Esophagus (tissue), 2 donors: Measurements from ENCODE around the gene KLF16. TPM values are rescaled to one million over a fixed set of nuclear protein-coding genes. Genes with fewer than 3 reads are reported as not detected.

Experiments
- H3K27ac ChIP-seq, 2 donors: one replicate each; pipeline ENCODE4 v1.5.1; 2013; ENCODE audit warnings: low read depth in 2 of 2, mild to moderate bottlenecking in 2 of 2, inconsistent platforms in 1 of 2, low read length in 1 of 2, moderate library complexity in 1 of 2
- H3K27me3 ChIP-seq, 2 donors: one replicate each; pipeline ENCODE4 v1.6.1; 2013; ENCODE audit warnings: low read length in 2 of 2, control low read depth in 1 of 2, mild to moderate bottlenecking in 1 of 2; ENCODE audit not compliant: insufficient read depth in 2 of 2, control insufficient read depth in 1 of 2
- H3K36me3 ChIP-seq, 2 donors: one replicate each; pipeline ENCODE4 v1.6.1; 2013; ENCODE audit warnings: low read length in 1 of 2; ENCODE audit not compliant: control insufficient read depth in 2 of 2, insufficient read depth in 2 of 2
- H3K4me1 ChIP-seq, 2 donors: one replicate each; pipeline ENCODE4 v1.6.1; 2013; ENCODE audit warnings: low read length in 1 of 2; ENCODE audit not compliant: control insufficient read depth in 2 of 2, insufficient read depth in 2 of 2
- H3K4me3 ChIP-seq, 2 donors: one replicate each; pipeline ENCODE4 v1.5.1; 2013; ENCODE audit warnings: low read length in 2 of 2, mild to moderate bottlenecking in 2 of 2, low read depth in 1 of 2, moderate library complexity in 1 of 2
- H3K9me3 ChIP-seq, 2 donors: one replicate each; pipeline ENCODE4 v1.6.1; 2013; ENCODE audit warnings: mild to moderate bottlenecking in 2 of 2, low read depth in 1 of 2, low read length in 1 of 2, moderate library complexity in 1 of 2; ENCODE audit not compliant: control insufficient read depth in 2 of 2, insufficient read depth in 1 of 2
- WGBS, 2 donors: extraction: QIAGEN DNeasy Blood & Tissue Kit; methylation state at CpG; one replicate each; pipeline ENCODE4 v1.1.7; 2013; 5-methylcytosine and 5-hydroxymethylcytosine counted together
- polyA plus RNA-seq, 2 donors: library from polyadenylated mRNA; stranded (reverse); fragments of 200-250 nt; gene quantifications; one replicate each; pipeline ENCODE4 v1.2.3, GENCODE V29; 2013
- donor health status: healthy with polysubstance abuse.
- donor health status: Bipolar disorder and iron deficiency.

KLF16 gene
- polyA plus RNA-seq, 2 donors, result 9.3 to 13.5 TPM

GRCh38 chr19:1872807-1873523 lies 9.6 kb upstream of the KLF16 start:
- Histone ChIP-seq H3K27me3 (no peaks in the 10 kb centered on the region), H3K27ac (peak overlapping the region; percentile 77 to 81), H3K4me1 (peaks cover 16 to 24% of the 10 kb centered on the region in 2 donors), H3K4me3 (peak overlapping the region in 1 of 2 donors; percentile 6), H3K36me3 (peaks cover 0 to 3% of the 10 kb centered on the region in 2 donors), H3K9me3 (no peaks in the 10 kb centered on the region)
- WGBS, 2 donors, result 73 to 76% methylated on average over 25 of the region's 25 CpGs

GRCh38 chr19:1871630-1872029 lies 8.3 kb upstream of the KLF16 start:
- Histone ChIP-seq H3K36me3 (peaks cover 0 to 3% of the 10 kb centered on the region in 2 donors), H3K27ac (no peak overlapping the region), H3K27me3 (no peaks in the 10 kb centered on the region), H3K4me1 (peaks cover 15 to 23% of the 10 kb centered on the region in 2 donors), H3K4me3 (no peak overlapping the region), H3K9me3 (no peaks in the 10 kb centered on the region)
- WGBS, 2 donors, result 77 to 87% methylated on average over 13 of the region's 13 CpGs

- WGBS, 2 donors, result 66 to 80% methylated on average over 15 of the region's 15 CpGs
- Histone ChIP-seq H3K27me3 (no peaks in the 10 kb centered on the region), H3K27ac (no peak overlapping the region), H3K9me3 (no peaks in the 10 kb centered on the region), H3K36me3 (peaks cover 0 to 3% of the 10 kb centered on the region in 2 donors), H3K4me3 (no peak overlapping the region), H3K4me1 (peaks cover 13 to 19% of the 10 kb centered on the region in 2 donors)
Measured at GRCh38 chr19:1871140-1871597, 7.8 kb upstream of the KLF16 start.

GRCh38 chr19:1868971-1869370 lies 5.6 kb upstream of the KLF16 start:
- Histone ChIP-seq H3K4me1 (peaks cover 13 to 17% of the 10 kb centered on the region in 2 donors), H3K27me3 (no peaks in the 10 kb centered on the region), H3K36me3 (peaks cover 0 to 3% of the 10 kb centered on the region in 2 donors), H3K4me3 (no peak overlapping the region), H3K27ac (no peak overlapping the region), H3K9me3 (no peaks in the 10 kb centered on the region)
- WGBS, 2 donors, result 70% methylated on average over 7 of the region's 7 CpGs

GRCh38 chr19:1867349-1867724 lies 4.0 kb upstream of the KLF16 start:
- H3K4me1 ChIP-seq, result peaks cover 1 to 4% of the 10 kb centered on the region in 2 donors
- H3K4me3 ChIP-seq, result no peak overlapping the region
- H3K27me3 ChIP-seq, result no peaks in the 10 kb centered on the region
- H3K36me3 ChIP-seq, result peaks cover 0 to 3% of the 10 kb centered on the region in 2 donors
- no peak overlapping the region for H3K27ac ChIP-seq
- no peaks in the 10 kb centered on the region for H3K9me3 ChIP-seq
- whole genome bisulfite sequencing, 2 donors, result 90% methylated on average over 9 of the region's 9 CpGs

- H3K9me3 ChIP-seq, result no peaks in the 10 kb centered on the region
- no peak overlapping the region for H3K27ac ChIP-seq
- H3K27me3 ChIP-seq, result no peaks in the 10 kb centered on the region
- peaks cover 0 to 3% of the 10 kb centered on the region in 2 donors for H3K36me3 ChIP-seq
- peaks cover 0 to 2% of the 10 kb centered on the region in 2 donors for H3K4me1 ChIP-seq
- no peak overlapping the region for H3K4me3 ChIP-seq
- WGBS, 2 donors, result 84 to 87% methylated on average over 8 of the region's 8 CpGs
Measured at GRCh38 chr19:1866693-1867348, 3.4 kb upstream of the KLF16 start.

GRCh38 chr19:1865172-1866010 lies 2.0 kb upstream of the KLF16 start:
- H3K36me3 ChIP-seq, result no peaks in the 10 kb centered on the region
- peak overlapping the region; percentile 87 to 90 for H3K27ac ChIP-seq
- H3K4me3 ChIP-seq, result peak overlapping the region; percentile 66 to 86
- H3K27me3 ChIP-seq, result no peaks in the 10 kb centered on the region
- H3K9me3 ChIP-seq, result no peaks in the 10 kb centered on the region
- H3K4me1 ChIP-seq, result peaks cover 5 to 10% of the 10 kb centered on the region in 2 donors
- WGBS, 2 donors, result 85 to 86% methylated on average over 17 of the region's 17 CpGs

- Histone ChIP-seq H3K27me3 (no peaks in the 10 kb centered on the region), H3K4me3 (peak overlapping the region; percentile 66 to 86), H3K27ac (peak overlapping the region; percentile 87 to 90), H3K9me3 (no peaks in the 10 kb centered on the region), H3K36me3 (no peaks in the 10 kb centered on the region), H3K4me1 (peaks cover 6 to 16% of the 10 kb centered on the region in 2 donors)
- 5% methylated on average over 49 to 52 of the region's 52 CpGs for WGBS, 2 donors
Measured at GRCh38 chr19:1864480-1865171, 1.2 kb upstream of the KLF16 start.
